Measurements from ENCODE around the gene CLEC18B.

Gene CLEC18B

DNA sequence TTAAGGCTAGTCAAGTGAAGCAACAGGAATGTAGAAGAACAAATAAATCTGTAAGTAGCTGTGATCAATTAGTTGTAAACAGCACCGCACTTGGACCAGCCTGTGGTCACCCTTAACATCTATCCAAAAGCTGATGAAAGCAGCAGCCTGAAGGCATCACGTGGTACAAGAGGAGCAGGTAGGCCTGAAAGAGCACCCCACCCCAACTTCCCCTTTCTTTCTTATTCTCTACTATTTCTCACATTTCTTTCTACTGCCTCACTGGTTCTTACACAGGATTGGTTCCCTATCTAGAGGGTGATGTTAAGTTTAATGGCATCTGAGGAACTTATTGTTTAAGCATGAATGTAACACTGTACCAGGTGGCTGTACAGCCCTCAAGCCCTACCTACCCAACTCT, 42.6 kb upstream of the CLEC18B start:
- no peak overlapping the region for H3K4me3 ChIP-seq (ENCODE audit: low read depth, low read length)
- no peak for DNase-seq (ENCODE audit: low read depth, low spot score)
- ChIA-PET CTCF (interaction anchor here (0.7 to 1.5 kb wide), 3 partner anchors 14 to 1158 kb away, joined by 3 to 5 read pairs (median 5); no protein-coding TSS in a partner anchor), POLR2A (no interaction called here)
- TF ChIP-seq, protein P1, sequence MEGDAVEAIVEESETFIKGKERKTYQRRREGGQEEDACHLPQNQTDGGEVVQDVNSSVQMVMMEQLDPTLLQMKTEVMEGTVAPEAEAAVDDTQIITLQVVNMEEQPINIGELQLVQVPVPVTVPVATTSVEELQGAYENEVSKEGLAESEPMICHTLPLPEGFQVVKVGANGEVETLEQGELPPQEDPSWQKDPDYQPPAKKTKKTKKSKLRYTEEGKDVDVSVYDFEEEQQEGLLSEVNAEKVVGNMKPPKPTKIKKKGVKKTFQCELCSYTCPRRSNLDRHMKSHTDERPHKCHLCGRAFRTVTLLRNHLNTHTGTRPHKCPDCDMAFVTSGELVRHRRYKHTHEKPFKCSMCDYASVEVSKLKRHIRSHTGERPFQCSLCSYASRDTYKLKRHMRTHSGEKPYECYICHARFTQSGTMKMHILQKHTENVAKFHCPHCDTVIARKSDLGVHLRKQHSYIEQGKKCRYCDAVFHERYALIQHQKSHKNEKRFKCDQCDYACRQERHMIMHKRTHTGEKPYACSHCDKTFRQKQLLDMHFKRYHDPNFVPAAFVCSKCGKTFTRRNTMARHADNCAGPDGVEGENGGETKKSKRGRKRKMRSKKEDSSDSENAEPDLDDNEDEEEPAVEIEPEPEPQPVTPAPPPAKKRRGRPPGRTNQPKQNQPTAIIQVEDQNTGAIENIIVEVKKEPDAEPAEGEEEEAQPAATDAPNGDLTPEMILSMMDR (IDR thresholded peaks at IDR 0.05; ENCODE audit: insufficient read depth, low read length, missing control alignments) = no peak

DNA sequence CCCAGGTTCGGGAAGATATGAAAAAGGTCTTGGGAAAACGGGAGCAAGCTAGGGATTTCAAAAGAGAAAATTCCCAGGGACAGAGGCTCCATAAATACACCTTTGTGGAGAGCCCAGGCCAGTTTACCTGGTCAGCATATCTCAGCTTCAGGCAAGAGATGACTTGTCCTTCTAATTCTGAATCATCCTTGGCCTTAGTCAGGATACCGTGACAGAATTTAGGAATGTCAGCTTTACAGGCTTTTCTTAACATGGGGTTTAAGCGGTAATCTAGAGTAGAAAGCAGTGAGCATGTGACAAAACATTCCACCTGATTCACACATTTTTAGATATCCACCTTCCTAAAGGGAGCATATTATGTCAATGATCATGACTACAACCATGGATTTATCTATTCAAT, 41.1 kb upstream of the CLEC18B start:
- TF ChIP-seq, protein P1 (IDR thresholded peaks at IDR 0.05; ENCODE audit: insufficient read depth, low read length, missing control alignments) = no peak
- no peak overlapping the region for H3K4me3 ChIP-seq (ENCODE audit: low read depth, low read length)
- CTCF ChIA-PET = interaction anchor here (1.0 to 1.4 kb wide), 2 partner anchors 154 to 160 kb away, joined by 3 to 5 read pairs; no protein-coding TSS in a partner anchor
- POLR2A ChIA-PET = no interaction called here
- no peak for DNase-seq (ENCODE audit: low read depth, low spot score)

DNA sequence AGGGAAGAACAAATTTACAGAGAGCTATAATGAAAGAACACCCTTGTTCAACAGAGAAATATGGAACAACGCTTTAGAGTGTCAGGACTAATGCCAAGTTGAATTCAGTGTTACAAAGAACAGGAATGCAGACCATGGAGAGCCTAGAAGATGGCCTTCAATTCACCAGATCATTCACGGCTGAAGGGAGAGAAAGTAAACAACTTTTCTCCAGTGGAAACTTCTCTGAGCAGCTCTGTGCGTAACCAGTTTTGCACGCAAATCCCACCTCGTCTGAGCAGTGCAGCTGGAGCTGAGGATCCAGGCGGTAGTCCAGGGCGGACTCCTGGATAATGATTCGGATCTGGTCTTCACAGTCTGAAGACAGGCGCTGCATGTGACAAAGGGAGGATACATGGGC, 40.5 kb upstream of the CLEC18B start:
- TF ChIP-seq, protein P1 (IDR thresholded peaks at IDR 0.05; ENCODE audit: insufficient read depth, low read length, missing control alignments) = no peak
- no peak overlapping the region for H3K4me3 ChIP-seq (ENCODE audit: low read depth, low read length)
- DNase-seq (ENCODE audit: low read depth, low spot score) = no peak
- ChIA-PET CTCF (interaction anchor here (1.0 kb wide), 1 partner anchor 155 kb away, joined by 3 read pairs; no protein-coding TSS in a partner anchor), POLR2A (no interaction called here)

DNA sequence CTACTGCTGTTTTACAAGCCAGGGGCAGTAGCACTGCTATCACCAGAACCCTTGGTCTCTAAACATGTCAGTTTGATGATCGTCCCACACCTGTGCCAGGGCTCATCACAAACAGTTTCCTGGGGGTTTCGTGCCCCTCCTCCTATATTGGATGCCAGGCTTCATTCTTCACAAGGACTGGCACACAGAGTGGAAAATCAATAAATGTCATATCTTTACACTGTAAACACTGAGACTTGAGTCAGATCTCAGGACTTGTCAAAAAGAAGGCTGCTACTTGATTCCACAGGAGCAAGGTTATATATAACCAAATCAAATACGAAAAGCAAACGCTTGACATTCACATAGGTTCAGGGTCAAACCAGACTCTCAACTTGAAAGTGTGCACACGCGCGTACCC, 39.3 kb upstream of the CLEC18B start:
- TF ChIP-seq, protein P1 (IDR thresholded peaks at IDR 0.05; ENCODE audit: insufficient read depth, low read length, missing control alignments) = no peak
- ChIA-PET POLR2A (interaction anchor here (0.8 kb wide), 1 partner anchor 11 kb away, joined by 3 read pairs; no protein-coding TSS in a partner anchor), CTCF (interaction anchor here (1.3 kb wide), 1 partner anchor 191 kb away, joined by 3 read pairs; no protein-coding TSS in a partner anchor)
- no peak for DNase-seq (ENCODE audit: low read depth, low spot score)
- no peak overlapping the region for H3K4me3 ChIP-seq (ENCODE audit: low read depth, low read length)

DNA sequence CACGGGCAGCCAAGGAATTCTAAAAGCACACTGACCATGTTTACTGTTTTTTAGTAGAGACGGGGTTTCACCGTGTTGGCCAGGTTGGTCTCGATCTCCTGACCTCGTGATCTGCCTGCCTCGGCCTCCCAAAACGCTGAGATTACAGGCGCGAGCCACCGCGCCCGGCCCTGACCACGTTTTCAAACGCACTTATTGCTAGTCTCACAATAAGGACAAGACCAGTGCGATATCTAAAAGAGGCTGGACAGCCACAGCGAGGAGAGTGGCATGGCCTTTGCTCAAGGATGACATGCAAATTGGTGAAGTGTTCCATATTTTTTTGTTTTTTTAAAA, 35.0 kb upstream of the CLEC18B start:
- CTCF ChIA-PET = no interaction called here
- H3K4me3 ChIP-seq (ENCODE audit: low read depth, low read length) = no peak overlapping the region
- POLR2A ChIA-PET = no interaction called here
- no peak for DNase-seq (ENCODE audit: low read depth, low spot score)
- TF ChIP-seq, protein P1 (IDR thresholded peaks at IDR 0.05; ENCODE audit: insufficient read depth, low read length, missing control alignments) = no peak

DNA sequence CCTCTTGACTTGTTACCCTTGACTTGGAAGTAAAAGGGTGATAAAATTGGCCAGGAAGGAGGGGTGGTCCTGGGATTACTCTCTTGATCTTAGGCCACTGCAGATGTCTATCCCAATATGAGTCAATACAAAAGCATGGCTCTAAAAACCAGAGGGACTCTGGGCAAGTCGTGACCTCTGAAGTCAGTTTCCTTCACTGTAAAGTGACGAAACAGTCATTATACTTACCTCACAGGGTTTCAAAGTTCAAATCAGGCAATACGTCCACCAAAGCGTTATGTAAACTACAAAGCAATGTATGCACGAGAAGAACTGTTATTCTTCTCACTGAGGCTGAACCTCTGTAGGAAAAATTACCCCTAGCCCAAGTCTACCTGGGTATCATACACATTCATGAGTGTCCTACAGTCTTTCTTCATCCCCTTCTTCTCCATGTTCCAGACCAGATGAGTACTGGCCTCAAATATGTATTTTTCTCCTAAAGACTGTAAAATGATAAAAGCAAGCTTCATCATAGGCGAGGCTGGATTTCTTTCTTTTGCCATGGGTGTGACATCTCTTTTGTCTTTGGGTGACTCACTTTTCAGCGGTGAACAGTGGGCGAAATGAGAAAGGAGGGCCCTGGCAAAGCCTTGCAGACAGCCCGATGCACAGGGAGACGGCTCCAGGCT, 34.5 kb upstream of the CLEC18B start:
- no peak for DNase-seq (ENCODE audit: low read depth, low spot score)
- TF ChIP-seq, protein P1 (IDR thresholded peaks at IDR 0.05; ENCODE audit: insufficient read depth, low read length, missing control alignments) = no peak
- ChIA-PET CTCF (no interaction called here), POLR2A (no interaction called here)
- H3K4me3 ChIP-seq (ENCODE audit: low read depth, low read length) = no peak overlapping the region
